Stomach (tissue), 4 donors: Measurements from ENCODE around the gene FHAD1.

Source experiments
- POLR2AphosphoS5 ChIP-seq, 3 donors: sonication (generic); formaldehyde crosslinking; IDR thresholded peaks; one replicate each; pipeline ENCODE4 v1.6.1; 2016; ENCODE audit warnings: antibody characterized with exemption in 3 of 3
- TF ChIP-seq, protein P1 (sequence below), 7 experiments: fragments of 450-650 bp in 4 of 7; fragments of 200-600 bp in 3 of 7; sonication (generic) in 3 of 7; IDR thresholded peaks; one replicate each; pipeline ENCODE4 v1.5.1; 2016 to 2019; ENCODE audit warnings: antibody characterized with exemption in 7 of 7, control low read depth in 2 of 7, mild to moderate bottlenecking in 1 of 7

DNA sequence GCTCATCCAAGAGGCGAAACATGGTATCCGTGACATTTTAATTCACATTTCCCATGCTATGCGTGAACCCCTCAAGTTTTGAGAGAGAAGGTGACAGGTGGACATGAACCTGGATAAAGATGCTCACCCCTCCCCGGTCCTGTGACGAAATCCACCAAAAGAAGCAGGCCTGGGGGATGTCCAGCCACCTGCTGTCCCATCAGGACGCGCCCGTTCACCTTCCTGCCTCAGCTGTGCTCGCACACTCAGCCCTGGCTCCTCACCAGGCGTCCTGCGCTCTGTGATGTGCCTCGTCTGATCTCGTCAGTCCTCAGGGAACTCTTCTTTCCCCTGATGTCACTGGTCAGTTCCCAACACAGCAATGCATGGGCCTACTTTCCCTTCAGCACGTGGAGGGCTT, 10.3 kb downstream of the FHAD1 start:
- TF ChIP-seq, protein P1, sequence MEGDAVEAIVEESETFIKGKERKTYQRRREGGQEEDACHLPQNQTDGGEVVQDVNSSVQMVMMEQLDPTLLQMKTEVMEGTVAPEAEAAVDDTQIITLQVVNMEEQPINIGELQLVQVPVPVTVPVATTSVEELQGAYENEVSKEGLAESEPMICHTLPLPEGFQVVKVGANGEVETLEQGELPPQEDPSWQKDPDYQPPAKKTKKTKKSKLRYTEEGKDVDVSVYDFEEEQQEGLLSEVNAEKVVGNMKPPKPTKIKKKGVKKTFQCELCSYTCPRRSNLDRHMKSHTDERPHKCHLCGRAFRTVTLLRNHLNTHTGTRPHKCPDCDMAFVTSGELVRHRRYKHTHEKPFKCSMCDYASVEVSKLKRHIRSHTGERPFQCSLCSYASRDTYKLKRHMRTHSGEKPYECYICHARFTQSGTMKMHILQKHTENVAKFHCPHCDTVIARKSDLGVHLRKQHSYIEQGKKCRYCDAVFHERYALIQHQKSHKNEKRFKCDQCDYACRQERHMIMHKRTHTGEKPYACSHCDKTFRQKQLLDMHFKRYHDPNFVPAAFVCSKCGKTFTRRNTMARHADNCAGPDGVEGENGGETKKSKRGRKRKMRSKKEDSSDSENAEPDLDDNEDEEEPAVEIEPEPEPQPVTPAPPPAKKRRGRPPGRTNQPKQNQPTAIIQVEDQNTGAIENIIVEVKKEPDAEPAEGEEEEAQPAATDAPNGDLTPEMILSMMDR (IDR thresholded peaks at IDR 0.05) = no peak
- no peak for TF ChIP-seq POLR2AphosphoS5 (IDR thresholded peaks at IDR 0.05)
